H9 (cell line): ENCODE data around the gene PPP1R13L. TPM values are rescaled to one million over a fixed set of nuclear protein-coding genes. Genes with fewer than 3 reads are reported as not detected.

Experiments used
- DNase-seq: peaks from one replicate; pipeline ENCODE4 v3.0.0-alpha.2; 2017
- H2AFZ ChIP-seq: one replicate; pipeline ENCODE4 v1.6.1; 2013; ENCODE audit warnings: mild to moderate bottlenecking, low read length, control low read depth, moderate library complexity
- H2AK5ac ChIP-seq: 2 replicates; pipeline ENCODE4 v1.6.1; 2013; ENCODE audit warnings: low read length, control low read depth, mixed read lengths; ENCODE audit not compliant: insufficient read length
- H2BK120ac ChIP-seq: one replicate; pipeline ENCODE4 v1.6.1; 2013; ENCODE audit warnings: low read depth, mild to moderate bottlenecking, low read length, control low read depth, inconsistent platforms; ENCODE audit not compliant: poor library complexity, severe bottlenecking
- H2BK12ac ChIP-seq: 2 replicates; pipeline ENCODE4 v1.6.1; 2013; ENCODE audit warnings: low read length, control low read depth, mixed read lengths, low read depth; ENCODE audit not compliant: insufficient read length
- H2BK15ac ChIP-seq: 2 replicates; pipeline ENCODE4 v1.6.1; 2013; ENCODE audit warnings: low read depth, low read length, control low read depth
- H2BK20ac ChIP-seq: one replicate; pipeline ENCODE4 v1.6.1; 2013; ENCODE audit warnings: low read depth, mild to moderate bottlenecking, low read length, control low read depth, inconsistent platforms; ENCODE audit not compliant: poor library complexity, severe bottlenecking
- H2BK5ac ChIP-seq: 2 replicates; pipeline ENCODE4 v1.6.1; 2013; ENCODE audit warnings: low read length, control low read depth, mixed read lengths; ENCODE audit not compliant: insufficient read length
- H3K14ac ChIP-seq: 2 replicates; pipeline ENCODE4 v1.6.1; 2013; ENCODE audit warnings: low read length, control low read depth; ENCODE audit not compliant: insufficient read depth
- H3K18ac ChIP-seq: 2 replicates; pipeline ENCODE4 v1.6.1; 2013; ENCODE audit warnings: low read depth, mild to moderate bottlenecking, mixed read lengths, low read length, control low read depth; ENCODE audit not compliant: insufficient read length
- H3K23ac ChIP-seq: 2 replicates; pipeline ENCODE4 v1.6.1; 2013; ENCODE audit warnings: low read length, control low read depth, mixed read lengths, low read depth; ENCODE audit not compliant: insufficient read length
- H3K23me2 ChIP-seq: 2 replicates; pipeline ENCODE4 v1.6.1; 2013; ENCODE audit warnings: low read depth, mild to moderate bottlenecking, mixed read lengths, low read length, control low read depth; ENCODE audit not compliant: insufficient read length, poor library complexity, severe bottlenecking
- H3K27ac ChIP-seq: 2 replicates; pipeline ENCODE4 v1.5.1; 2013; ENCODE audit warnings: low read length, control low read depth, mixed read lengths, low read depth; ENCODE audit not compliant: insufficient read length
- H3K27me3 ChIP-seq: 2 replicates; pipeline ENCODE4 v1.6.1; 2013; ENCODE audit warnings: low read length, control low read depth, inconsistent platforms; ENCODE audit not compliant: insufficient read depth
- H3K4ac ChIP-seq: 2 replicates; pipeline ENCODE4 v1.6.1; 2013; ENCODE audit warnings: low read depth, mild to moderate bottlenecking, control low read depth, inconsistent platforms, low read length, moderate library complexity
- H3K4me1 ChIP-seq: 2 replicates; pipeline ENCODE4 v1.6.1; 2013; ENCODE audit warnings: low read length, control low read depth, inconsistent platforms; ENCODE audit not compliant: insufficient read depth
- H3K4me2 ChIP-seq: 2 replicates; pipeline ENCODE4 v1.6.1; 2013; ENCODE audit warnings: low read length, control low read depth, mixed read lengths; ENCODE audit not compliant: insufficient read length, insufficient read depth
- H3K56ac ChIP-seq: 2 replicates; pipeline ENCODE4 v1.6.1; 2013; ENCODE audit warnings: low read depth, mild to moderate bottlenecking, mixed read lengths, low read length, control low read depth; ENCODE audit not compliant: insufficient read length
- H3K79me1 ChIP-seq: 2 replicates; pipeline ENCODE4 v1.6.1; 2013; ENCODE audit warnings: low read depth, mild to moderate bottlenecking, moderate library complexity, low read length, control low read depth, inconsistent platforms; ENCODE audit not compliant: insufficient read depth, poor library complexity, severe bottlenecking
- H3K79me2 ChIP-seq: 2 replicates; pipeline ENCODE4 v1.6.1; 2013; ENCODE audit warnings: low read length, control low read depth, inconsistent platforms; ENCODE audit not compliant: insufficient read depth
- H3K9ac ChIP-seq: 2 replicates; pipeline ENCODE4 v1.6.1; 2013; ENCODE audit warnings: low read length, control low read depth, mixed read lengths; ENCODE audit not compliant: insufficient read length; ENCODE audit errors: extremely low read depth
- H3K9me3 ChIP-seq: one replicate; pipeline ENCODE4 v1.6.1; 2013; ENCODE audit warnings: low read depth, low read length, inconsistent platforms; ENCODE audit not compliant: control insufficient read depth
- H3T11ph ChIP-seq: one replicate; pipeline ENCODE4 v1.6.1; 2013; ENCODE audit warnings: mild to moderate bottlenecking, low read length, control low read depth, inconsistent platforms
- H4K20me1 ChIP-seq: one replicate; pipeline ENCODE4 v1.6.1; 2013; ENCODE audit not compliant: control insufficient read depth, insufficient read length, insufficient read depth
- H4K5ac ChIP-seq: 2 replicates; pipeline ENCODE4 v1.6.1; 2013; ENCODE audit warnings: low read depth, mild to moderate bottlenecking, mixed read lengths, low read length, control low read depth; ENCODE audit not compliant: insufficient read length
- H4K8ac ChIP-seq: replicated peaks from 2 replicates; pipeline ENCODE4 v1.6.1; 2013; ENCODE audit warnings: low read length, control low read depth, mixed read lengths, low read depth; ENCODE audit not compliant: insufficient read length
- H4K91ac ChIP-seq: 2 replicates; pipeline ENCODE4 v1.6.1; 2013; ENCODE audit warnings: low read depth, mild to moderate bottlenecking, moderate library complexity, mixed read lengths, low read length, control low read depth; ENCODE audit not compliant: insufficient read length
- H3K27ac Mint-ChIP-seq, 3 experiments: 2 replicates in 2 of 3; 3 replicates in 1 of 3; pipeline ENCODE4 v1.8.0; 2020 to 2021; ENCODE audit warnings: mixed read lengths in 3 of 3, mild to moderate bottlenecking in 1 of 3, moderate library complexity in 1 of 3
- H3K27me3 Mint-ChIP-seq: 2 replicates; pipeline ENCODE4 v1.8.0; 2021; ENCODE audit warnings: low read depth, mild to moderate bottlenecking, moderate library complexity, mixed read lengths
- H3K36me3 Mint-ChIP-seq, 3 experiments: 2 replicates in 2 of 3; 3 replicates in 1 of 3; pipeline ENCODE4 v1.8.0; 2020 to 2021; ENCODE audit warnings: low read depth in 3 of 3, mixed read lengths in 3 of 3; ENCODE audit not compliant: insufficient read depth in 1 of 3
- H3K4me1 Mint-ChIP-seq, 2 experiments: 2 replicates each; pipeline ENCODE4 v1.8.0; 2020; ENCODE audit warnings: mixed read lengths in 2 of 2
- H3K4me3 Mint-ChIP-seq, 2 experiments: 2 replicates in 1 of 2; 3 replicates in 1 of 2; pipeline ENCODE4 v1.8.0; 2020 to 2021; ENCODE audit warnings: mild to moderate bottlenecking in 2 of 2, mixed read lengths in 2 of 2, moderate library complexity in 1 of 2
- H3K9me3 Mint-ChIP-seq, 2 experiments: 2 replicates in 1 of 2; 3 replicates in 1 of 2; pipeline ENCODE4 v1.8.0; 2020; ENCODE audit warnings: mild to moderate bottlenecking in 2 of 2, mixed read lengths in 2 of 2, moderate library complexity in 1 of 2
- WGBS: extraction: QIAGEN DNeasy Blood & Tissue Kit; methylation state at CpG from one replicate; pipeline ENCODE4 v1.1.7; 2013; ENCODE audit warnings: missing lambda C conversion rate, low lambda C conversion rate, mixed read lengths; ENCODE audit not compliant: insufficient read length; ENCODE audit errors: extremely low coverage; 5-methylcytosine and 5-hydroxymethylcytosine counted together
- total RNA-seq: library from RNA; stranded (reverse); gene quantifications from 2 replicates; pipeline ENCODE4 v1.2.1, GENCODE V29; 2021
- TF ChIP-seq, protein P1 (sequence below): fragments of 200-600 bp; sonication (generic); conservative IDR thresholded peaks from 3 replicates; pipeline ENCODE4 v1.8.0; 2021; ENCODE audit warnings: antibody characterized with exemption, mild to moderate bottlenecking

PPP1R13L gene
- total RNA-seq, 1 experiment from 2014 or later: 42.6 TPM

DNA sequence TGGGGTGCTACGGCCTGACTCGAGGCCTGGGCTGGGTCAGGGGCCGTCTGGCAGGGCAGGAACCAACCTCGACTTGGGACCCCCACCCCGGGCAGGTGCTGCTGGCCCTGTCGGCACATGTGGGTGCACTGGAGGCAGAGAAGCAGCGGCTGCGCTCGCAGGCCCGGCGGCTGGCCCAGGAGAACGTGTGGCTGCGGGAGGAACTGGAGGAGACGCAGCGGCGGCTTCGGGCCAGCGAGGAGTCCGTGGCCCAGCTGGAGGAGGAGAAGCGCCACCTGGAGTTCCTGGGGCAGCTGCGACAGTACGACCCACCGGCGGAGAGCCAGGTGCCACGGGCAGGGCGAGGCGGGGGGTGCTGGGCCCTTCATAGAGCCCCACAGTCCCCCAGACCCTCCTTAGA lies 58.4 kb downstream of the PPP1R13L start:
- H3K27me3 Mint-ChIP-seq: peaks cover 2% of the 10 kb centered on the region
- H3K79me2 ChIP-seq: no peaks in the 10 kb centered on the region
- no peak overlapping the region for H3K18ac ChIP-seq
- no peak overlapping the region for H4K91ac ChIP-seq
- H3K4me1 Mint-ChIP-seq: peaks cover 8 to 20% of the 10 kb centered on the region in 2 experiments; a peak in 3 of 4 replicates
- no peak overlapping the region for H3K56ac ChIP-seq
- peaks cover 12 to 25% (median 21%) of the 10 kb centered on the region in 3 experiments; a peak in 6 of 7 replicates for H3K36me3 Mint-ChIP-seq
- no peak overlapping the region for H2BK20ac ChIP-seq
- no peak overlapping the region for H2AFZ ChIP-seq
- DNase-seq: peak; percentile 75
- no peak overlapping the region for H3K4ac ChIP-seq
- H2BK12ac ChIP-seq: no peak overlapping the region
- peaks cover 3% of the 10 kb centered on the region for H3K23me2 ChIP-seq
- no CpG with 5 or more reads among the region's 27 CpGs for WGBS
- H3K27ac ChIP-seq: no peak overlapping the region
- TF ChIP-seq, protein P1, sequence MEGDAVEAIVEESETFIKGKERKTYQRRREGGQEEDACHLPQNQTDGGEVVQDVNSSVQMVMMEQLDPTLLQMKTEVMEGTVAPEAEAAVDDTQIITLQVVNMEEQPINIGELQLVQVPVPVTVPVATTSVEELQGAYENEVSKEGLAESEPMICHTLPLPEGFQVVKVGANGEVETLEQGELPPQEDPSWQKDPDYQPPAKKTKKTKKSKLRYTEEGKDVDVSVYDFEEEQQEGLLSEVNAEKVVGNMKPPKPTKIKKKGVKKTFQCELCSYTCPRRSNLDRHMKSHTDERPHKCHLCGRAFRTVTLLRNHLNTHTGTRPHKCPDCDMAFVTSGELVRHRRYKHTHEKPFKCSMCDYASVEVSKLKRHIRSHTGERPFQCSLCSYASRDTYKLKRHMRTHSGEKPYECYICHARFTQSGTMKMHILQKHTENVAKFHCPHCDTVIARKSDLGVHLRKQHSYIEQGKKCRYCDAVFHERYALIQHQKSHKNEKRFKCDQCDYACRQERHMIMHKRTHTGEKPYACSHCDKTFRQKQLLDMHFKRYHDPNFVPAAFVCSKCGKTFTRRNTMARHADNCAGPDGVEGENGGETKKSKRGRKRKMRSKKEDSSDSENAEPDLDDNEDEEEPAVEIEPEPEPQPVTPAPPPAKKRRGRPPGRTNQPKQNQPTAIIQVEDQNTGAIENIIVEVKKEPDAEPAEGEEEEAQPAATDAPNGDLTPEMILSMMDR: peak; percentile 39; the same call in 2 of the 3 replicates
- no peak overlapping the region for H3K14ac ChIP-seq
- no peaks in the 10 kb centered on the region for H3K79me1 ChIP-seq
- no peaks in the 10 kb centered on the region for H3K9me3 ChIP-seq
- no peak overlapping the region for H3T11ph ChIP-seq
- no peak overlapping the region for H3K27ac Mint-ChIP-seq
- no peak overlapping the region for H3K4me2 ChIP-seq
- H2BK120ac ChIP-seq: no peak overlapping the region
- no peak overlapping the region for H2AK5ac ChIP-seq
- no peaks in the 10 kb centered on the region for H3K9me3 Mint-ChIP-seq
- no peaks in the 10 kb centered on the region; the same call in 1 of the 2 replicates for H3K27me3 ChIP-seq
- H4K5ac ChIP-seq: no peak overlapping the region
- no peak overlapping the region for H3K4me3 Mint-ChIP-seq
- no peak overlapping the region for H3K9ac ChIP-seq
- no peak overlapping the region for H2BK15ac ChIP-seq
- no peak overlapping the region for H2BK5ac ChIP-seq
- H4K20me1 ChIP-seq: peaks cover 2% of the 10 kb centered on the region
- H3K4me1 ChIP-seq: 0 out of 2 replicates have a peak, but pooled peaks cover 2% of the 10 kb centered on the region
- no peak overlapping the region for H3K23ac ChIP-seq
- no peak overlapping the region for H4K8ac ChIP-seq
